Measurements from ENCODE around the gene ADH6. TPM values are rescaled to one million over a fixed set of nuclear protein-coding genes. Genes with fewer than 3 reads are reported as not detected.

The ADH6 gene
- total and polyA plus RNA-seq, 2 of the 13 experiments (the other 11 are each of a cell fraction or from before 2014, with no cell fraction given): 39.8 to 73.9 TPM

- TF ChIP-seq RBM39 (IDR thresholded peaks at IDR 0.05; ENCODE audit: low read depth, low read length, poor library complexity, severe bottlenecking): no peak
- TF ChIP-seq FOXJ3 (CRISPR knock-in tag; IDR thresholded peaks at IDR 0.05; ENCODE audit: borderline replicate concordance): peak; percentile 65; the same call in 1 of the 2 replicates
- no peak for TF ChIP-seq BORCS8-MEF2B (CRISPR knock-in tag; IDR thresholded peaks at IDR 0.05)
- TF ChIP-seq GATAD2A (CRISPR knock-in tag; IDR thresholded peaks at IDR 0.05): peak; percentile 32; the same call in 1 of the 2 replicates
- no peak for TF ChIP-seq HIVEP1 (CRISPR knock-in tag; IDR thresholded peaks at IDR 0.05)
- TF ChIP-seq ATAD3A (CRISPR knock-in tag; IDR thresholded peaks at IDR 0.05): no peak
- TF ChIP-seq, protein P1, sequence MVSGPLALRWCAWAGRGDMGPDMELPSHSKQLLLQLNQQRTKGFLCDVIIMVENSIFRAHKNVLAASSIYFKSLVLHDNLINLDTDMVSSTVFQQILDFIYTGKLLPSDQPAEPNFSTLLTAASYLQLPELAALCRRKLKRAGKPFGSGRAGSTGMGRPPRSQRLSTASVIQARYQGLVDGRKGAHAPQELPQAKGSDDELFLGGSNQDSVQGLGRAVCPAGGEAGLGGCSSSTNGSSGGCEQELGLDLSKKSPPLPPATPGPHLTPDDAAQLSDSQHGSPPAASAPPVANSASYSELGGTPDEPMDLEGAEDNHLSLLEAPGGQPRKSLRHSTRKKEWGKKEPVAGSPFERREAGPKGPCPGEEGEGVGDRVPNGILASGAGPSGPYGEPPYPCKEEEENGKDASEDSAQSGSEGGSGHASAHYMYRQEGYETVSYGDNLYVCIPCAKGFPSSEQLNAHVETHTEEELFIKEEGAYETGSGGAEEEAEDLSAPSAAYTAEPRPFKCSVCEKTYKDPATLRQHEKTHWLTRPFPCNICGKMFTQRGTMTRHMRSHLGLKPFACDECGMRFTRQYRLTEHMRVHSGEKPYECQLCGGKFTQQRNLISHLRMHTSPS (CRISPR knock-in tag; IDR thresholded peaks at IDR 0.05; ENCODE audit: low read depth): no peak
- TF ChIP-seq STAT6 (CRISPR knock-in tag; IDR thresholded peaks at IDR 0.05; ENCODE audit: borderline replicate concordance): peak; percentile 85; the same call in 1 of the 2 replicates
- no peak for TF ChIP-seq ZBTB49 (CRISPR knock-in tag; IDR thresholded peaks at IDR 0.05; ENCODE audit: borderline replicate concordance)
- no peak for TF ChIP-seq ZNF850 (CRISPR knock-in tag; conservative IDR thresholded peaks at IDR 0.05)
- TF ChIP-seq ZNF367 (CRISPR knock-in tag; IDR thresholded peaks at IDR 0.05; ENCODE audit: borderline replicate concordance): no peak
- TF ChIP-seq HMGA1 (CRISPR knock-in tag; conservative IDR thresholded peaks at IDR 0.05): no peak
- no peak for TF ChIP-seq BCL6 (CRISPR knock-in tag; IDR thresholded peaks at IDR 0.05)
- peak; percentile 66 for TF ChIP-seq HNF4A (CRISPR knock-in tag; IDR thresholded peaks at IDR 0.05)
- no peak for TF ChIP-seq ZNF780A (CRISPR knock-in tag; IDR thresholded peaks at IDR 0.05)
- TF ChIP-seq ZKSCAN8 (CRISPR knock-in tag; IDR thresholded peaks at IDR 0.05; ENCODE audit: borderline replicate concordance): peak; percentile 67; the same call in 1 of the 2 replicates
- TF ChIP-seq YEATS2 (CRISPR knock-in tag; IDR thresholded peaks at IDR 0.05; ENCODE audit: borderline replicate concordance): no peak
- TF ChIP-seq ZNF737 (CRISPR knock-in tag; IDR thresholded peaks at IDR 0.05; ENCODE audit: borderline replicate concordance): no peak
- TF ChIP-seq ZNF775 (CRISPR knock-in tag; IDR thresholded peaks at IDR 0.05; ENCODE audit: borderline replicate concordance): no peak
- TF ChIP-seq DRAP1 (CRISPR knock-in tag; IDR thresholded peaks at IDR 0.05): peak; percentile 86
- no peak for TF ChIP-seq JARID2 (CRISPR knock-in tag; IDR thresholded peaks at IDR 0.05; ENCODE audit: insufficient replicate concordance)
- no peak; the same call in 1 of the 2 replicates for TF ChIP-seq HOXA5 (CRISPR knock-in tag; IDR thresholded peaks at IDR 0.05)
- no peak for TF ChIP-seq BRF2 (CRISPR knock-in tag; IDR thresholded peaks at IDR 0.05)
Measured at GRCh38 chr4:99219072-99219471, at the start of gene ADH6 (continued).

Data from HepG2 (cell line).